C4-2B (cell line): Measurements from ENCODE around the gene ZFYVE9.

ENCODE experiments used
- CTCF ChIP-seq: fragments of 450-650 bp; conservative IDR thresholded peaks from 2 replicates; pipeline ENCODE4 v1.5.1; 2017; ENCODE audit warnings: mild to moderate bottlenecking
- ZFX ChIP-seq: fragments of 450-650 bp; IDR thresholded peaks from 2 replicates; pipeline ENCODE4 v1.6.1; 2017

- no peak for TF ChIP-seq CTCF
- TF ChIP-seq ZFX, result no peak
Measured at GRCh38 chr1:52358851-52359497, 217.1 kb downstream of the ZFYVE9 start.
